ENCODE data around the gene TPP1. TPM values are rescaled to one million over a fixed set of nuclear protein-coding genes. Genes with fewer than 3 reads are reported as not detected.

TPP1 gene
- total RNA-seq, 2 donors from 2014 or later: 66.7 to 75.6 TPM

DNA sequence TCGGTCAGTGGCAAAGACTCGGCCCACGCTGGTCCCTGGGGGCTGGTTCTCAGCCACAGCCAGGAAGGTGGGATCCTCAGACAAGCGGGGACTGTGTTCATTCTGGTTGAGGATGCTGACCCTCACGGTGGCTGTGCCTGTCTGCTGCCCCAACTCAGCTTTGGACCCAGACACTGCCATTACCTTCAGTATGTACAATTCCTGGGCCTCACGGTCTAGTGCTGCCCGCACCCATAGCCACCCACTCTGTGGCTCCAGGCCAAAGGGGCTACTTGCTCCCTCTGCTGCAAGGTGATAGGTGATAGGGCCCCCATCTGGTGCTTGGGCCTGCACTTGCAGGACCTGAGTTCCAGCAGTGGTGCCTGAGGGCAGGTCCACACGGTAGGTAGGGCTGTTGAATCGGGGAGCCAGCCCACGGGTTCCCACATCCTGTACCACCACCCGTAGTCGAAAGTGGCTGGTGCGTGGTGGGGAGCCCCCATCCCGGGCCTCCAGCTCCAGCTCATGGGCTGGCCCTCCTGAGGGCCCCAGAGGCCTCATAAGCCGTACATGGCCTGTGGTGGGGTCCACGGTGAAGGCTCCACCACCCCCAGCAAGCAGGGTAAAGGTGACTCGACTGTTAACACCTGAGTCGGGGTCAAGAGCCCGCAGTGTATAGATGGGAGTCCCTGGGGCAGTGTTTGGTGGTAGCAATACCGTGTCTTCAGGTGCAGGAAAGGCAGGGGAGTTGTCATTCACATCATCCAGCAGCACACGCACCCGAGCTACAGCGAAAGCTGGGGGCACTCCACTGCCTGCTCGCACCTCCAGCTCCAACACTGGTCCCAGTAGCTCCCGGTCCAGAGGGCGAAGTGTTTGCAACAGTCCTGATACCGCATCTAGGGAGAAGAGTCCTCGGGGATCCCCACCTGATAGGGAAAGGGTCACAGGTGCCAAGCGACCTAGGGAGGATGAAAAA, 13.2 kb upstream of the TPP1 start:
- ATAC-seq (ENCODE audit: insufficient number of reproducible peaks, low FRiP score, low read depth): no peak
- H3K36me3 ChIP-seq: peaks cover 50% of the 10 kb centered on the region

GRCh38 chr11:6631361-6631890, 12.2 kb upstream of the TPP1 start:
- no peaks in the 10 kb centered on the region for H3K9me3 ChIP-seq
- TF ChIP-seq, protein P1, sequence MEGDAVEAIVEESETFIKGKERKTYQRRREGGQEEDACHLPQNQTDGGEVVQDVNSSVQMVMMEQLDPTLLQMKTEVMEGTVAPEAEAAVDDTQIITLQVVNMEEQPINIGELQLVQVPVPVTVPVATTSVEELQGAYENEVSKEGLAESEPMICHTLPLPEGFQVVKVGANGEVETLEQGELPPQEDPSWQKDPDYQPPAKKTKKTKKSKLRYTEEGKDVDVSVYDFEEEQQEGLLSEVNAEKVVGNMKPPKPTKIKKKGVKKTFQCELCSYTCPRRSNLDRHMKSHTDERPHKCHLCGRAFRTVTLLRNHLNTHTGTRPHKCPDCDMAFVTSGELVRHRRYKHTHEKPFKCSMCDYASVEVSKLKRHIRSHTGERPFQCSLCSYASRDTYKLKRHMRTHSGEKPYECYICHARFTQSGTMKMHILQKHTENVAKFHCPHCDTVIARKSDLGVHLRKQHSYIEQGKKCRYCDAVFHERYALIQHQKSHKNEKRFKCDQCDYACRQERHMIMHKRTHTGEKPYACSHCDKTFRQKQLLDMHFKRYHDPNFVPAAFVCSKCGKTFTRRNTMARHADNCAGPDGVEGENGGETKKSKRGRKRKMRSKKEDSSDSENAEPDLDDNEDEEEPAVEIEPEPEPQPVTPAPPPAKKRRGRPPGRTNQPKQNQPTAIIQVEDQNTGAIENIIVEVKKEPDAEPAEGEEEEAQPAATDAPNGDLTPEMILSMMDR (IDR thresholded peaks at IDR 0.05): no peak
- no peak for DNase-seq (ENCODE audit: low spot score)
- no peaks in the 10 kb centered on the region for H3K27me3 ChIP-seq (replicated peaks; ENCODE audit: insufficient read depth)
- H3K4me1 ChIP-seq (ENCODE audit: control insufficient read depth in 1 of 2, low read depth in 2 of 2): peaks cover 14 to 27% of the 10 kb centered on the region in 2 donors
- no peak for ATAC-seq (ENCODE audit: insufficient number of reproducible peaks, low FRiP score, low read depth)
- H3K36me3 ChIP-seq: peaks cover 60% of the 10 kb centered on the region
- H3K27ac ChIP-seq: no peak overlapping the region
- no peak overlapping the region for H3K4me3 ChIP-seq

More for the DNA sequence above, 13.2 kb upstream of the TPP1 start:
- Histone ChIP-seq H3K27ac (no peak overlapping the region), H3K27me3 (replicated peaks; ENCODE audit: insufficient read depth) (no peaks in the 10 kb centered on the region), H3K9me3 (no peaks in the 10 kb centered on the region), H3K4me3 (no peak overlapping the region), H3K4me1 (ENCODE audit: control insufficient read depth in 1 of 2, low read depth in 2 of 2) (peaks cover 20 to 37% of the 10 kb centered on the region in 2 donors)
- DNase-seq (ENCODE audit: low spot score): no peak
- TF ChIP-seq, protein P1 (IDR thresholded peaks at IDR 0.05): no peak

DNA sequence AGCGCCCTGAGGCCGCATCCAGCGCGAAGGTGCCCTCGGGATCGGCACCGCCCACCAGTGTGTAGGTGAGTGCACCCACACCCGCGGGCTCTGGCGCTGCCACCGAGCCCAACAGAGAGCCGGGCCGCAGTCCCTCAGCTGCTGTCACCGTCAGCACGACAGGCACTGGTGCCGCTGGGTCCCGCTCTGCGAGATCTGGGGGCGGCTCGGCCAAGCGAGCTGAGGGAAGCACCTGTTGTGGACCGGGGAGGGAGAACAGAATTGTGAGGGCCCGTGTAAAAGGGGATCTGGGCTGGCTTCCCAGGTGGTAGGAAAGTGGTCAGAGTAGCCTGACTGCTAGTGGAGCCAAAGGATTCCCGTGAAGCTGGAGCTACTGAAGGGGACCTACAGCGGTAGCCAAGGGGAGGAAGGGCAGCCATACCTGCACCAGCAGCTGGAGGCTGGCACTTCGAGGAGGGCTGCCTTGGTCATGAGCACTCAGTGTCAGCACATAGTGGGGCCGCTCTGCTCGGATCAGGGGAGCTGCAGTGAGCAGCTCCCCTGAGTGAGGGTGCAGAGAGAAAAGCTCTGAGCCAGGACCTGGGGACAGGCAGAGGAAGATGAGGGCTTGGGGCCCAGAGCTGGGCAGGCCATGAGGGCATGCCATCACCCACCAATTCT, 11.5 kb upstream of the TPP1 start:
- TF ChIP-seq, protein P1 (IDR thresholded peaks at IDR 0.05): no peak
- DNase-seq (ENCODE audit: low spot score) (no peak), ATAC-seq (ENCODE audit: insufficient number of reproducible peaks, low FRiP score, low read depth) (no peak)
- peaks cover 67% of the 10 kb centered on the region for H3K36me3 ChIP-seq
- peaks cover 8 to 20% of the 10 kb centered on the region in 2 donors for H3K4me1 ChIP-seq (ENCODE audit: control insufficient read depth in 1 of 2, low read depth in 2 of 2)
- H3K27me3 ChIP-seq (replicated peaks; ENCODE audit: insufficient read depth): no peaks in the 10 kb centered on the region
- H3K9me3 ChIP-seq: no peaks in the 10 kb centered on the region
- H3K4me3 ChIP-seq: no peak overlapping the region
- no peak overlapping the region for H3K27ac ChIP-seq

DNA sequence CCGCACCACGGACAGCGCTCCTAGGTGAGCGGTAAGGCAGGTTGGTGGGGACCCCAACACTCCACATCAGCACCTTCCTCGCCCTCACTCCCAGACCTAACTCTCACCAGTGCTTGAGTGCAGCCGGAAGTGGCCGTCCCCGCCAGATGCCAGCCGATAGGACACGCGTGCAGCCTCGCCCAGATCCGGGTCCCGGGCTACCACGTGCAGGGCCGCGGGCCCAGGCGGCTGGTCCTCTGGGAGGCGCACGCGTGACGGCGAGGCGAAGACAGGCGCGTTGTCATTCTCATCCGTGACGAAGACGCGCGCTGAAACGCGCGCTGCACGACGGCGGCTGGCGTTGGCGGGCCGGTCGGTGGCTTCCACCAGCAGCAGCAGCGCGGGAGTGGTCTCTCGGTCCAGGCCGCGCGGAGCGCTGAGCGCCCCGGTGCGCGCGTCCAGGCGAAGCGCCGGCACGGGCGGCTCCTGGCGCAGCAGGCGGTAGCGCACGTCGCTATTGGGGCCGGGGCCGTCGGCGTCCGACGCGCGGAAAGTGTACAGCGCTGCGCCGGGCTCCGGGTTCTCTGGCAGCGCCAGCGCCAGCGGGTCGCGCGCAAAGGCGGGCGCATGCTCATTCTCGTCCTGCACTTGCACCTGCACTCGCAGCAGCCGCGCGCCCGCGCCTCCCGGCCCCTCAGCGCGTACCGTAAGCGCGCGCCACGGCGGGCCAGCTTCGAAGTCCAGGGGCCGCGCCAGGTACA, 10.8 kb upstream of the TPP1 start:
- no peak for DNase-seq (ENCODE audit: low spot score)
- H3K4me3 ChIP-seq: no peak overlapping the region
- ATAC-seq (ENCODE audit: insufficient number of reproducible peaks, low FRiP score, low read depth): no peak

More for the DNA sequence above, 10.8 kb upstream of the TPP1 start:
- H3K9me3 ChIP-seq: no peaks in the 10 kb centered on the region
- no peak overlapping the region for H3K27ac ChIP-seq
- H3K4me1 ChIP-seq (ENCODE audit: control insufficient read depth in 1 of 2, low read depth in 2 of 2): peaks cover 1 to 13% of the 10 kb centered on the region in 2 donors
- TF ChIP-seq, protein P1 (IDR thresholded peaks at IDR 0.05): no peak
- no peaks in the 10 kb centered on the region for H3K27me3 ChIP-seq (replicated peaks; ENCODE audit: insufficient read depth)
- H3K36me3 ChIP-seq: peaks cover 74% of the 10 kb centered on the region
